Brain microvascular endothelial cell (primary cell): Measurements from ENCODE around the gene DUSP22.

Experiments used
- DNase-seq: peaks from one replicate; pipeline ENCODE4 v3.0.0-alpha.2; 2020
- H3K27ac ChIP-seq: fragments of 250-450 bp; sonication (Bioruptor Pico); 2 replicates; pipeline ENCODE4 v1.5.1; 2020; ENCODE audit warnings: mild to moderate bottlenecking, moderate library complexity
- H3K27me3 ChIP-seq: fragments of 250-450 bp; sonication (Bioruptor Pico); replicated peaks from 2 replicates; pipeline ENCODE4 v1.5.1; 2020; ENCODE audit warnings: mild to moderate bottlenecking
- H3K36me3 ChIP-seq: fragments of 250-450 bp; sonication (Bioruptor Pico); replicated peaks from 2 replicates; pipeline ENCODE4 v1.5.1; 2020; ENCODE audit warnings: mild to moderate bottlenecking
- H3K4me3 ChIP-seq: 2 replicates; pipeline ENCODE4 v1.5.1; 2011; ENCODE audit warnings: low read depth, mild to moderate bottlenecking, control low read depth, low read length, moderate library complexity
- CTCF ChIP-seq: IDR thresholded peaks from 2 replicates; pipeline ENCODE4 v1.5.1; 2011; ENCODE audit warnings: low read depth, mild to moderate bottlenecking, moderate library complexity, low read length, control low read depth, inconsistent platforms; ENCODE audit errors: missing control alignments
- in situ Hi-C: cut with HindIII; loops from 2 replicates; pipeline ENCODE4 v1.10.0; 2017; ENCODE audit warnings: low sequenced_read_pairs, low pct_ligation_motif_present

DUSP22 gene

GRCh38 chr6:357261-357790 lies 65.0 kb downstream of the DUSP22 start:
- no peak for DNase-seq
- Histone ChIP-seq H3K36me3 (no peaks in the 10 kb centered on the region), H3K4me3 (no peak overlapping the region), H3K27ac (no peak overlapping the region), H3K27me3 (no peaks in the 10 kb centered on the region)
- no peak for TF ChIP-seq CTCF
- in situ Hi-C loops, result no loop called here

GRCh38 chr6:357791-358341 lies 65.6 kb downstream of the DUSP22 start:
- H3K27me3 ChIP-seq, result no peaks in the 10 kb centered on the region
- no peak for DNase-seq
- no peak overlapping the region for H3K4me3 ChIP-seq
- no peak for TF ChIP-seq CTCF
- no peak overlapping the region for H3K27ac ChIP-seq
- no peaks in the 10 kb centered on the region for H3K36me3 ChIP-seq
- in situ Hi-C loops, result no loop called here

- Histone ChIP-seq H3K27me3 (no peaks in the 10 kb centered on the region), H3K27ac (no peak overlapping the region), H3K4me3 (no peak overlapping the region), H3K36me3 (no peaks in the 10 kb centered on the region)
- in situ Hi-C loops, result no loop called here
- no peak for DNase-seq
- no peak for TF ChIP-seq CTCF
These were observed 66.1 kb downstream of the DUSP22 start for GRCh38 chr6:358432-358831.

- no peak for DNase-seq
- in situ Hi-C loops, result no loop called here
- Histone ChIP-seq H3K36me3 (no peaks in the 10 kb centered on the region), H3K4me3 (no peak overlapping the region), H3K27ac (no peak overlapping the region), H3K27me3 (no peaks in the 10 kb centered on the region)
- TF ChIP-seq CTCF, result no peak
These were observed 66.6 kb downstream of the DUSP22 start for GRCh38 chr6:358847-359246.

GRCh38 chr6:359261-360035 lies 67.2 kb downstream of the DUSP22 start:
- no peak for DNase-seq
- TF ChIP-seq CTCF, result no peak
- H3K27ac ChIP-seq, result no peak overlapping the region
- in situ Hi-C loops, result no loop called here
- no peak overlapping the region for H3K4me3 ChIP-seq
- no peaks in the 10 kb centered on the region for H3K27me3 ChIP-seq
- H3K36me3 ChIP-seq, result no peaks in the 10 kb centered on the region
